NCI-H2081 treated with DMSO at 0.1 percent for 48 hours (cell line): ENCODE data around the gene AOAH.
"Not testable (repeated sequence)": the region's sequence is repeated elsewhere in the genome, so short reads cannot be mapped to it uniquely, and the experiment has no call there.

Experiments used
- DNase-seq: peaks from one replicate; lab custom pipeline; 2025; lab: John Stamatoyannopoulos, UW

Gene AOAH

GRCh38 chr7:36506820-36507219 is 217.5 kb downstream of the AOAH start:
- no peak for DNase-seq

- DNase-seq = no peak
Measured at GRCh38 chr7:36506130-36506798, 218.0 kb downstream of the AOAH start.

- DNase-seq = not testable (repeated sequence)
Measured at GRCh38 chr7:36504617-36505016, 219.7 kb downstream of the AOAH start.

GRCh38 chr7:36504216-36504615 is 220.1 kb downstream of the AOAH start:
- DNase-seq = not testable (repeated sequence)

- DNase-seq = no peak
Measured at GRCh38 chr7:36497775-36498174, 226.5 kb downstream of the AOAH start.

GRCh38 chr7:36497176-36497575 is 227.1 kb downstream of the AOAH start:
- not testable (repeated sequence) for DNase-seq

GRCh38 chr7:36496576-36496975 is 227.7 kb downstream of the AOAH start:
- DNase-seq = no peak

GRCh38 chr7:36491317-36491716 is 233.0 kb downstream of the AOAH start:
- no peak for DNase-seq

- no peak for DNase-seq
Measured at GRCh38 chr7:36490419-36490830, 233.9 kb downstream of the AOAH start.

GRCh38 chr7:36488672-36489071 is 235.6 kb downstream of the AOAH start:
- DNase-seq = not testable (repeated sequence)

GRCh38 chr7:36487756-36488336 is 236.4 kb downstream of the AOAH start:
- peak; percentile 52 for DNase-seq

- DNase-seq = no peak
Measured at GRCh38 chr7:36486336-36486735, 238.0 kb downstream of the AOAH start.

- no peak for DNase-seq
Measured at GRCh38 chr7:36484265-36484664, 240.0 kb downstream of the AOAH start.

- DNase-seq = not testable (repeated sequence)
Measured at GRCh38 chr7:36483853-36484252, 240.4 kb downstream of the AOAH start.

- no peak for DNase-seq
Measured at GRCh38 chr7:36478745-36479144, 245.5 kb downstream of the AOAH start.

- no peak for DNase-seq
Measured at GRCh38 chr7:36475381-36475780, 248.9 kb downstream of the AOAH start.

- no peak for DNase-seq
Measured at GRCh38 chr7:36475011-36475342, 249.3 kb downstream of the AOAH start.

- no peak for DNase-seq
Measured at GRCh38 chr7:36474283-36475010, 249.8 kb downstream of the AOAH start.

- DNase-seq = no peak
Measured at GRCh38 chr7:36473454-36474282, 250.6 kb downstream of the AOAH start.

- no peak for DNase-seq
Measured at GRCh38 chr7:36472141-36472729, 252.1 kb downstream of the AOAH start.

- DNase-seq = no peak
Measured at GRCh38 chr7:36469236-36469635, 255.1 kb downstream of the AOAH start.
